GM12892 (cell line): Measurements from ENCODE around the gene ABCC1.

Source experiments
- POLR2A ChIP-seq: IDR thresholded peaks from 2 replicates; pipeline ENCODE4 v1.6.1; 2011; ENCODE audit warnings: low read depth, low read length, control low read depth
- POLR2AphosphoS5 ChIP-seq: IDR thresholded peaks from 2 replicates; pipeline ENCODE4 v1.6.1; 2011; ENCODE audit warnings: low read depth, low read length, control low read depth

DNA sequence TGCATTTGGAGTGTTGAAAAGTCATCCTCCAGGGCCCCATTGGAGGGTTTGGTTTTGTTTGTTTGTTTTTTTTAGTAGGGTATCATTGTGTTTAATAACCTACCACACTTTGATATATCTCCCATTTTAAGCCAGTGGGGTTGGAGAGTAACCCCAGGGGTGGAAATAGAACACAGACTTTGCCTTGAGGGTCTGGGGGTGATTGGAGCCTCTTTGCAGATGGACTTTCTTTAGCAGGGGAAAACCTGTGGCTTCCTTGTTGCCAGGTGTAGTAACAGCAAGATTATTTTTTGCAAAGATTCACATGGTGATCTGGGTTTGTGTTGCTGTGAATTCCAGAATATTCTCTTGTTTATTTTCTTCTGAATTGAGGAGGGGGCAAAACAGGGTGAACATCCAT lies 1.5 kb downstream of the ABCC1 start:
- TF ChIP-seq POLR2AphosphoS5 (no peak), POLR2A (no peak)
